Activated CD4-positive, CD25-positive, alpha-beta regulatory T cell treated with anti-CD3 and anti-CD28 coated beads, Interleukin-2, amount 50 U/mL, for 24 hours (primary cell): ENCODE results near the gene MYH9.

Experiments
- ATAC-seq, 2 donors: fragments of 150-1000 bp; cut with Tn5 transposase; one replicate each; pipeline ENCODE4 v1.10.0; 2021; ENCODE audit warnings: mild to moderate bottlenecking in 1 of 2, moderate library complexity in 1 of 2

Gene MYH9

DNA sequence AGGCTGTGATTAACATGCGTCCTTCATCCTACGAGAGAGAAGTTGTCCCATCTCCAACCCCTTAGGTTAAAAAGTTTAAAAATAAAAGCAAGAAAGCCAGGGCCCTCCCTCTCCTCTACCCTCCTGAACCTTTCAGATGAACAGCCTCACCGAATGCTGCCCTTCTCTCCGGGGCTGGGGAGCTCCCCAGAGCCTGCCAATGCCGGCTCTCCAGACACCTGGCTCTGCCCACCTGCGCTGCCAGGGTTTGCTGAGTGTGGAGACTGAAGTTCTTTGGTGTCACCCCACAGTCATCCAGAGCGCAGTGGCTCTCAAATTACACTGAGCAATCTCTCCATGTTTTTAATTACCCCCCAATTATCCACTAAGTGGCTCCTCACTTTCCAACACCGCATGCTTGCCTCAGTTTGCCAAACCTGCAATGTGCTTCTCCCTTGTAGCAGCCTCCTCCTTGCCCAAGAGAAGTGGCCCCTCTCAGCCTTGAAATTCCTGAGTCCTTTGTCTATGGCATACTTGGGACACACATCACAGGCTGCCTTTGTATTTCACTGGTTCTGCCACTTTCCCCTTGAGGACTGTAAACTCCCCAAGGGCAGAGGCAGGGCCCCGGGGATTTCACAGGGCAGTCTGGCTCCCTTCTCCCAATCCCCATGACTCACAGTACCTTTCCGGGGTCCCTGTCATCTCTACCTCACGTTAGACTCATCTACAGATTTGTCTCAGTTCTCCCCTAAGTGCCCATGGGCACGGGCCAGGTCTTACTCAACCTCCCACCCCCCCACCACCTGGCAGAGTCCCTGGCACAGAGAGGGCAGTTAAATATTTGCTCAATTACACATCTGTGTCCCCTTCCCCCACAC, 2.0 kb downstream of the MYH9 start:
- peak; percentile 21 for ATAC-seq

DNA sequence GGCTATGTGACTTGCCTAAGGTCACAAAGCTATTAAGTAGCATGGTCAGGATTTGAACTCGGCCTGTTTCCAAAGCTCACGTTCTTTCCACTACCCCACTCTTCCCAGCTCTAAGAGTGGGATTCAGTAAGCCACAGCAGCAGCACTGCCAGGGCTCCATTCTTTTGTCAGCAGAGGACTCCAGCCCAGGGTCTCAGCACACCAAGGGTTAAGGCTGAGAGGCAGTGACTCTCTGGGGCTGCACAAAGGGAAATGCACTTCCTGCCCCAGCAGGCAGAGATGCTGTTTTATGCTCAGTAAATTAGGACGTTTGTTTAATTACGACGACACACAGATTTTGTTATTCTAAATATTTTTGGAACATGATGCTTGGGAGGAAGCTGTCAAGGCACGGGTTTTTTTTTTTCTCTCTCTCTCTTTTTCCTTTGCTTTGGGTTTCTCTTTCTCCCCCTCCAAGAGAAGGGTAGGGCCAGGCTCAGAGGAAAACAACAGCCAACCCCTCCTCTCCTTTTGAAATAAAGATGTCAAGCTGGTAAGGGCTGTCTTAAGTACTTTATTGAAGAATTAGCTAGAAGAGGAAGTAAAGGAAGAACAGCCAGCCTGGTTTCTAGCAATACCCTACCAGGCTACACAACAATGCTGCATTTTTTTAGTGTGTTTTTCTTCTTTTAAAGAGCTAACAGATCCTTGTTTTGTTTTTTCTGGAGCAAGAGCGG, 2.8 kb downstream of the MYH9 start:
- no peak for ATAC-seq

DNA sequence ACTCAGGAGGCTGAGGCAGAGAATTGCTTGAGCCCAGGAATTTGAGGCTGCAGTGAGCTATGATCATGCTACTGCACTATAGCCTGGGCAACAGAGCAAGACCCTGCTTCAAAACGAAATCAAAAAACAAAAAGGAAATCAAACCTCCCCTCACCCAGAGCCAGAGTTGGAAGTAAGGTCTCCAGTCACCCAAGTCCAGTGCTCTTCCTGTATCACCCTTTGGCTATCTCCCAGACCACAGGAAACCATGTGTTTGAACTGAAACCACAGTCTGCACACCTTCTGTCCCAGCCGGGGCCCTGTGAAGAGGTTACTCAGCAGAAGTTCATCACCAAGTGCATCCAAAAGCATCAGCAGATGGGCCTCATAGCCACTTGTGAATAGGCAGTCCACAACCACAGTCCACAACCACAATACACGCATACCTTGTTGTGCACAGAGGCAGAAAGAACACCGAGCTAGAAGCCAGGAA, 4.6 kb downstream of the MYH9 start:
- ATAC-seq = peak; percentile 8 to 12

DNA sequence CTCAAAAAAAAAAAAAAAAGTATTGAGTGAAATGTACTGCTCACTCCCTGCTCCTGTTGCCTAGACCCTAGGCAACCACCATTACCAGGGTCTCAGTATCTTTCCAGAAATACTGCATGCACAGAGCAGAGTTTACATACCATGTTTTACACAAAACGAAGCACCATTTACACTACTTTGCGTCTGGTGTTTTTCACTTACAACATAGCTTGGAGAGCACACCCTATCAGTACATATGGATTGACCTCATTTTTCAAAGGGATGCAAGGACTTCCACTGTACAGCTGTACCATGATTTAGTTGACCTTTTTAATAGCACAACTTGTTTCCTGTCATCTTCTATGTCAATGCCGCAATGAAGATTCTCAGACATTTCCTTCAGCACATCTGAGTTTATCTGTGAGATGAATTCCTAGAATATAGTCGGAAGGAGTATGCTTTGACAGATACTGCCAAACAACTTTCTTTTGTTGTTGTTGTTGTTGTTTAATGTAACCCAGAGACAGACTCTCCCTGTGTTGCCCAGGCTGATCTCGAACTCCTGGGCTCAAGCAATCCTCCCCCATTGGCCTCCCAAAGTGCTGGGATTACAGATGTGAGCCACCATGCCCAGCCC, 6.1 kb downstream of the MYH9 start:
- no peak for ATAC-seq

DNA sequence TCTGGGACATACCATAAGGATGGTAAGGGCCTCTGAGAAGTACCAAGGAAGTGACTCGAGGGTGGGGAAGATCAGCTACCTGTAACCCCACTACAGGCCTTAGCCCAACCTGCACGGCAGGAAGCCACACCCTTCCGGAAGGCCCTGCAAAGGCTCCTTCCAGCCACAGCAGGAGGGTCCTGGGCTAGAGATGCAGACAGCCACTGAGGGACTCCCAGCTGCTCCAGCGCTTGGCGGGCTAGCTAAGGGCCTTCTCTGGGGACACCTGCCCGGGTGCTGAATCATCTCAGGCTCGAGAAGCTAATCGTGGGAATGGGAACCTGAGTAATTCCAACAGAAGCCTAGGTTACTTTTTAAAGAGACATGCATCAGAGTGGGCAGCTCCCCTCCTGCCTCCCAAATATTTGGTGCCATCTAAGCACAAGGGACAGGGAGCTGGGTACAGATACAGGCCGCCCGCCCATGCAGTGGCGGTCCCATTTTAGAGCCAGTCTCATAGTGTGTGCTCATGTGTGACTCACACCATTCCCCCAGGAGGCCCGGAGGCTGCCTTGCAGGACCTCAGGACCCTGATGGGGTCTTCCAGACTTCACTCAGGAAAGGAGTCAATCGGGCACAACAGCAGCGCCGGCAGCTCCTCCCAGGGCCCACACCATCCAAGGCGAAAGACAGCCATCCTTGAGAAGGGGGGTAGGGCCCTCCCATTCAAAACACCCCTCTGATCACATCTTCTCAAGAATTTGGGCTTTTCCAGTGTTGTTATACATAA, 8.0 kb downstream of the MYH9 start:
- ATAC-seq = peak in 1 of 2 donors; percentile 10

DNA sequence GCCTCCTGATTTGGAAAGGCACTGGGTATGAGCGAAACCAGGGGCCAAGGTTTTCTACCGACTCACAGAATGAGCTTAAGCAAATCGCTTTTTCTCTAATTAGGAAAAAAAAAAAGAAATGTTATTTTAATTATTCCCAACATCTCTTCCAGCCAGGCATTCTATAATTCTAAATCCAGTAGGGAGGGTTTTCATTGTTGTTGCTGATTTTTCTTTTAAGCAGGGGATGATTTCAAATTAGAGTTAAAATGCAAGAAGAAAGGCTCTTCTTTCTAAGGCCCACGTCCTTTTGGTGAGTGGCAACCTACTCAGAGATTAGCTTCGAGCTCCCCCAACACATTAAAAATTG, 8.9 kb downstream of the MYH9 start:
- no peak for ATAC-seq

DNA sequence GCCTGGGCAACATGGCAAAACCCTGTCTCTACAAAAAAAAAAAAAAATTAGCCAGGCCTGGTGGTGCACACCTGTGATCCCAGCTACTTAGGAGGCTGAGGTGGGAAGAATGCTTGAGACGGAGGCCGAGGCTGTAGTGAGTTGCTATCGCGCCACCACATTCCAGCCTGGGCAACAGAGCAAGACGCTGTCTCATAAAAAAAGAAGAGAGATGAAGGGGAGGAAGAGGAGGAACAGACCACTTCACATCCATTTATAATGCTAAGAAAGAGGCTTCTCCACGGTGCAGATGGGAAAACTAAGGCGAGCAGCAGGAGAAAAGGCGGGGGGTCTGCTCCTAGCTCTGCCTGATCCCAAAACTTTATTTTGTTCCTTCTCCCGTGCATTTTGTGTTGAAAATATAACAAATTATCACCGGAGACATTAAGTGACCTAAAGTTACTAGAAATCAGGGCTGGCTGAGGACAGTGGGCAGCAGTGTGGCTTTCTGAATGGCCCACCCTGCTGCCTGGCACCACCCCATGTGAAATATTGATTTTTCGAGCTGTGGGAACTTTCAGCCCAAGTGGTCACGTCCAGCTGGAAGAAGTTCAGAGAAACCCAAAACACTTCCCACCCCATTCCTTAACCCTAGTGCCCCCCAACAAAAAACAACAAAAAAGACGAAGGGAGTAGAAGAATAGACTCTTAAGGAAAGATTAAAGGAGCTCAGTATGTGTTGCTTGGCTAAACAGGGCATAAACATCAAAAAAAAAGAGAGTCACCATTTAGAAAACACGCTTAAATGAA, 9.5 kb downstream of the MYH9 start:
- ATAC-seq = no peak

DNA sequence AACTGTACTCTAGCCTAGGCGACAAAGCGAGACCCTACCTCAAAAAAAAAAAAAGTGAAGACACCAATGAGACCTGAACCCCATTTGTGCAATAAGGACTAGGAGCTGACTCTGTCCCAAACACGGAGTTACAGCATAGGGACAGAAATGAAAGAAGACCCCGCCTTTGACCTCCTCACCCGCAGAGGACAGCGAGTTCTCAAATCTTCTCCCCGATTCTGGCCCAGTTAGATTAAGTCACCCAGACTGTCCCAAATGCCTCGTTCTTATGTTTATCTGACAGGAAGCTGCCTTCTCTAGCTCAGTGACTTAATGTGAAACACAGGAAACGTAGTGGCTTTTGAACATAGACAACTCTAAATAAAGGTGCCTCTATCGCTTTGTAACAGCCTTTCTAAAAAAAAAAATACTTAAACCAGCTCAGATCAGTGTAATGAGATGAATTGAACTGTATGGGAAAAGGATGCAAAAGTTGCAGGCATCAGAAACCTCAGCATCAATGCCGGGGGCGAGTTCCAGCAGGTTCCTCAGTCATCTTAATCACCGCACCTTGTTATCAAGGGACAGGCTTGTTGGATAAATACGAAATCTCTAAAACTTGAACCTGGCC, 10.6 kb downstream of the MYH9 start:
- peak; percentile 73 to 74 for ATAC-seq

DNA sequence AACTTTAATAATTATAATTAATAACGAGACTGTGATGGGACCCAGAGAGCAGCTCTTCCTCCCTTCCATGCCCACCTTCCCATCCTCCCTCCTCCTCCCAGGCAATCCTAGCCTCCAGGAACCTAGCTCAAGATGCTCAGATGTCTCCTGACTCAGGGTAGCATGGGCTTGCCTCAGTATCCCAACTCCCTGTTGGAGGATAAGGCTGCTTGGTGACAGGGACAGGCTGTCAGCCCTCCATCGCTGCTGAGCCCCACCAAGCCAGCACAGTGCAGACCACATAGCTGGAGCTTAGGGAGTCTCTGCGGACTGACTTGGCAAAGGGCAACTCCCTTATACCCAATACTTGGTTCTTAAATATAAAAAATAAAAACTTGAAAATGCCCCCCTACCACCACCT, 11.5 kb downstream of the MYH9 start:
- ATAC-seq = no peak

DNA sequence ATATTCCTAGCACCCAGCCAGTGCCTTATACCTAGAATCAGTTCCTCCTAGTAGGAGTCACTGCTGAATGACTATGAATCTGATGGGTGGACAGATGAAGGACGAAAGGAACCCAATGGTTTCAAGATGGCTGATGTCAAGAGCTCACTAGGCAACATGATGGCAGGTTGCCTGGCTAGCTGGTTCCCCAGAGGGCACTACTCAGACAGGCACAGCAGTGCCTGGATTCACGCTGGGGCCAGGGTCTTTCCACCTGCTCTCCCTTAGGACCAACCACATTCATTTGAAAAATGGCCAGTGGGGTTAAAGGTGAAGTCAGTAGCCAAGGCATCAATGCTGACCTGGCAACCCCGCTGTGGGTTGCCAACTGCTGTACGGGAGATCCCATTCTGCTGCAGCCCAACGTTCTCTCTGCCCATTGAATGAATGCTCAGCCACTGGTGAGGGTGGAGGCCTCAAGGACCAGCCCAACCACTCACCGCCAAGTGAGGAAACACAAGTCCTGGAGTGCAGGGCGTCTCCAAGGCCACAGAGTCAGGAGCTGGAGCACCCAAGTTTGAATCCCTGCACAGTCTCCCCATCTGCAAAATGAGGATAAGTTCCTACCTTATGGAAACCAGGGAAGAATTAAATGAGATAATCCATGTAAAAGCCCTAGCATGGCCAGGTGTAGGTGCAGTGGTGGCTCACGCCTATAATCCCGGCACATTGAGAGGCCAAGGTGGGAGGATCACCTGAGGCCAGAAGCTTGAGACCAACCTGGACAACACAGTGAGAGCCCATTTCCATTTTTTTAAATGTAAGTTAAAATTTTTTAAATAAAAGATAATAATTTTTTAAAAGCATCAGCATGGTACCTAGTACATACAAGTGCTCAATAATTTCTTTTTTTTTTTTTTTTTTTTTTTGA, 12.4 kb downstream of the MYH9 start:
- ATAC-seq = no peak

DNA sequence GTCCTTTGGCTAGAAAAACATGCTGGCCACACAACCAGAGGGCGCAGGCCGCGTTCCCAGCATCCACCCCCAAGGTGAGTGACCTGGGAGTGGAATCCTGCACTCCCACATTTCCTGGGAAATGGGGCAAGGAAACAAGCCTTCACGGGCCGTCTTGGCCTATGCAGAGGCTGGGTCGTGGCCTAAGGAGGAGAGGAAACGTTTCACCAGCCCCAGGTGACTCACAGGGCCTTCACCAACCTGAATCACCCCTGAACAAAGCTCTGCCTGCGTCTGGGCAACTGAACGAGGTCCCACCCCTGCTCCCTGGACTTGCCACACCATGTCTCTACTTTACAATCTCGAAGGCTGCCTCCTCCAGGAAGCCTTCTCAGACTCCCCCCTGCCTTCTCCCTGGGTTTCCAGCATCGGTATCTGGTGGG, 13.2 kb downstream of the MYH9 start:
- peak; percentile 83 to 84 for ATAC-seq

DNA sequence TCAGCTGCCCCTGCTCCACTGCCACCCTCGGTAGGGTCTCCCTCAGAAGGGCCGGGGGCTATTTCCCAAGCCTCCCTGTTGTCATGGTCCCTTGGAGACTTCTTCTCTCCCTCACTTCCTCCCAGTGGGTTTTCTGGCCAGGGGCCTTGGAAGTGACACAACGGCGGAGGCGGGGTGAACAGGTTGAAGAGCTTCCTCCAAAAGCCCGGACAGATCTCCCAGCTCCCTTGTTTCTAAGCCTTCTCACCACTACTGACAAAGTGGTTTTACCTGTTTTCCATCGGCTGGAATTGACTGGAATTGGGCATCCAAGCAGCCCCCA, 14.5 kb downstream of the MYH9 start:
- ATAC-seq = no peak

DNA sequence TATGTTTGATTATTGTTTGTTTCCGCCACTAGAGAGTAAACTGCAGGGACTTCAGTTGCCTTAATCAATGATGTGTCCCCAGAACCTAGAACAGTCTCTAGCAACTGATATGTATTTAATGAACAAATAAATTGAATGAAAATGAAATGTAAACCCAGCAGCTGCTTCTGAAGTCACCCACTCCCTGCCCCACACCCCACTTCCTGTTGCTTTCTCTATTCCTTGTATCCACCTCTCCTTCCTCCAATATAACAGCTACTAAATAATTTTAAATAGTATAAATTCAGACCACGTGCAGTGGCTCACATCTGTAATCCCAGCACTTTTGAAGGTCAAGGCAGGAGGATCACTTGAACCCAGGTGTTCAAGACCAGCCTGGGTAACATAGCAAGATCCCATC, 15.8 kb downstream of the MYH9 start:
- ATAC-seq = no peak

DNA sequence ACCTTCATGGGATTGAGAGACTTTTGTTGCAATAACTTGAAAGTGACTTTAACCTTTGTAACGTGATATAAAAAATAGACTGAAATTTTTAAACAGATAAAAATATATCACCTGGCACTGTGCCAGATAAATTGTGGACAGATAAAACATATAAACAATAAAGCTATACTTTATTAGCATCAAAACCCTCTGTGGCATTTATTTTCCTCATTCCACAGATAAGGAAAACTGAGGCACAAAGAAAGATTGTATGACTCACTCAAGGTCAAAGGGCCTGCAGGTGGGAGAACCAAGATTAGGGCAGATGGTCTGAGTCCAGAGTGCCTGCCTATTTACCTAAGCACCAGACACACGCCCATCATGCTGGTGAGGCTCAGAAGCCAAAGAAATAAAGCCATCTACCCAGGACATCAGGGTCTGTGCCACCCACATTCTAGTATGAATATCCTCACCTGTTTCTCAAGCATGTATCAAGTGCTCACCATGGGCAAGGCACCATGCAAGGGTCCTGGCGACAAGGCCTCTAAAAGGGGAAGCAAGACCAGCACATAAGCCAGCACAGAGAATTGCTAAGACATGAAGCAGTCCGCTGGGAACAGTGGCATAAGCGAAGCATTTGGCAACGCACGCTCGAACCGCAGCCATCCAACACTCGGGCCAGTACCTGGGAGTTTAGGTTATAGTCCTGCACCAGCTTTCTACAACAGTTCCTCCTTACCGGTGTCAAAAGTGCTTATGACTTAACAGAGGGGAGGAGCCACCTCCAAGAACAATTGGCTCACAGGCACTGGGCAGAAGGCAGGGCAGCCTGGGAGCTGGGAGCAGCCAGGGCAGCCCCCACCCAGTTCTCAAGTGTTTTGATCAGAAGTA, 17.6 kb downstream of the MYH9 start:
- ATAC-seq = peak; percentile 19 to 23

DNA sequence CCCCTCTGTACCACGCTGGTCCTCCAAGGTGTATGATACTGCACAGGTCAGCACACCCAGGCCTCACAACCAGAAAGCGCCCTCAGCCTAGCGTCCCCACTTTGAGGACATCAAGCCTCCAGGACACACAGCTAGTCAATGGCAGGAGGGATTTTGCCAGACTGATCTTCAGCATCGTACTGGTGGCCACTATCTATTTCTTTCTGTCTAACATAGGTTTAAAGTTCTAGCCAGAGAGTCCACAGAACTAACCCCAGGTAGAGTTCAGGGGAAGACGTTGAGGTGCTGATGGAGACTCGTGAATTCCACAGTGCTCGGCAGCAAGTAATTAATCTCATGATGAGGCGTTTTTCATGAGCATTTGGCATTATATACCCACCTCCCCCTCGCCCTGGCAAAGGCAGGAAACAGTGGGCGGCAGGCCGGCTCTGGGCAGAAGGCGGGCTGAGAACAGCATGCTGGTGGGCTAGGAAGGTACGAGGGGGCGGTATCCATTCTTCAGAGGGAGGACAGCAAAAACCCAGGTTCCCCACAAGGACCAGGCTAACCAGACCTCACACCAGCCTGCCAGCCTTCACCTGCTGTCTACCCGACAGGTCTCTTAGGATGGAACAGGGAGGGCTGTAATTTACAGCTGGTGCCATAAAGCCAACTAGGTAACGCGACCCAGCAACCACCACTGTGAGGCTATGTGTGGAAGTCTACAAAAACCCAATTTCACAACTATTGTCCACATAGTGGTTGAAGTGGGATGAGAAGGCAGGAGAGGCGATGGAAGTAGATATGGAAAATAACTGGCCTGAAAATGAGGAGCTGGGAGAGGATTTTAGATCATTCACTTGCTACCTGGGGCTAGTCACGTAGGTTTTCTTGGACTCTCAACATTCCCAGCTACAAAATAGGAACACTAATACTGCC, 18.5 kb downstream of the MYH9 start:
- no peak for ATAC-seq

DNA sequence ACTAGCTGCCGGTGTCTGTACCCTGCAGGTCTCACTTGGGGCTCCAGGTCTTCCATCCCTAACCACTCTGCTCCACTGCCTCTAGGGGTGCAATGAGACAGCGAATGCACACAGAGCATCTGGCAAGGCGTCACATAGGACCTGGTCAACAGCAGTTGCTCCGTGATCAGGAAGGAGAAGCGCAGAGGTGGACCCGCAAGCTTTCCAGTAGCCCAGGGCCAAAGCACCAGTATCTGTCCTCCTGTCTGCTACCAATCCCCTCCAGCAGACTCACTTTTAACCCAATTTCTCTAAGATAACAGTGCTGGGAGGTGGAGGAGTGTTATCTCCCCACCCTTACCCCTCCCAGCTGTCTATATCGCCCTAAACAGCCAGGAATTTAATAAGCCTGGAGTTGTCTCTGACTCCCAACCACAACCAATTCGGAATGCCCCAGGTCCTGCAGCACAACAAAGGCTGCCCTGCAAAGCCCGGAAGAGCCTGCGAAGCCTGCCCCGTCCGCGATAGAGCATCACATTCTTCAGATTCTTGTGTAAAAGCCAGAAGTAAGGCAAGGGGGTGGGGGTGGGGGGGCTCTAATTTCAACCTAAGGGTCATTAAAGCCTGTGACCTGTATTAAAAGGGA, 19.3 kb downstream of the MYH9 start:
- ATAC-seq = no peak

DNA sequence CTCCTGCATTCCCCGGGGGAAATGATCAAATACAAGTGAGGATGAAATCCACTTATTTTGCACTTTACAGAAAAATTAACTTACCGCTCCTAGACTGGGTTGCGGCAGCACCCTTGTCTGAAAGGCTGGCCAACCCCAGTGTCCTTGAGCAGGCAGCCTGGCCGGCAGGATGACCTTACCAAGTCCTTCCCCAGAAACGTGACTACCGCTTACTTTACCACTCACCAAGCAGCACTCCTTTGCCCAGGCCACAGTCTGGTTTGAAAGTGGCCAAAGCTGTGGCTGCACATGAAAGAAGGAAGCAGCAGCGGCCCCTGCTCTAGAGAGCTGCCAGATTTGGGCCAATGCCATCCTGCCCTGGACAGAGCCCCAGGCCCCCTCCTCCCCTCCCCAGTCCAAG, 20.3 kb downstream of the MYH9 start:
- no peak for ATAC-seq

DNA sequence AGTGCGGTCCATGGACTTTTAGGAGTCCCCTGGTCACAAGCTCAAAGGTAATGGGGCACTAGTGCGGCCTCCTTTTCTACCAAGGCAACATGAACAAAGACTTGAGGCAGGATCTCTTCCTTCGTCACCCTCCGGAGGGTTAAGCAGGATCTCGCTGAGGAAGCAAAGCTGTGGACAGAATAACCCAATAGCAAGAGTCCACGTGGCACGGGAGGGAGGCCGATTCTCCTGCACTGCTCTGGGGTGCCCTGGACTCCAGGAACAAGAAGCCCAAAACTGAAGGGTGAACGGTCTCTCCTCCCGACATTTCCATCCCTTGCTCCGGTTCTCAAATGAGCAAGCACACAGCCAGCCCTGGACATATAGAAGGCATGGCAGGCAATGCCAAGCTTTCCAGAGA, 20.7 kb downstream of the MYH9 start:
- ATAC-seq = no peak
